Activated CD8-positive, alpha-beta memory T cell treated with anti-CD3 and anti-CD28 coated beads, Interleukin-2, amount 10 ng/mL, durations not matched to agents 7 days and 5 days (primary cell): ENCODE measurements around the gene ARL13B. TPM values are rescaled to one million over a fixed set of nuclear protein-coding genes. Genes with fewer than 3 reads are reported as not detected.

Source experiments
- ATAC-seq: fragments of 150-1000 bp; cut with Tn5 transposase; one replicate; pipeline ENCODE4 v1.10.0; 2021; ENCODE audit warnings: moderate library complexity
- CTCF ChIA-PET: fragments of 350-600 bp; sonication (Branson Sonifier 250); formaldehyde crosslinking; loops from one replicate; lab custom pipeline; 2021; ENCODE audit warnings: antibody characterized with exemption; lab: Charles Lee
- DNase-seq: peaks from one replicate; pipeline ENCODE4 v3.0.0-alpha.2; 2020
- H3K27ac Mint-ChIP-seq: one replicate; pipeline ENCODE4 v1.8.0; 2021; ENCODE audit warnings: mild to moderate bottlenecking, mixed read lengths
- H3K27me3 Mint-ChIP-seq: one replicate; pipeline ENCODE4 v1.8.0; 2021; ENCODE audit warnings: mixed read lengths
- H3K36me3 Mint-ChIP-seq: one replicate; pipeline ENCODE4 v1.8.0; 2021; ENCODE audit warnings: mild to moderate bottlenecking, mixed read lengths
- H3K4me1 Mint-ChIP-seq: one replicate; pipeline ENCODE4 v1.8.0; 2021; ENCODE audit warnings: mixed read lengths
- H3K4me3 Mint-ChIP-seq: one replicate; pipeline ENCODE4 v1.8.0; 2021; ENCODE audit warnings: mild to moderate bottlenecking, moderate library complexity, mixed read lengths
- H3K9me3 Mint-ChIP-seq: one replicate; pipeline ENCODE4 v1.8.0; 2022; ENCODE audit warnings: low read depth, mixed read lengths
- total RNA-seq, 2 experiments: library from RNA; stranded (reverse); gene quantifications; one replicate each; pipeline ENCODE4 v1.2.3, GENCODE V29; 2021

ARL13B gene
- total RNA-seq, 2 experiments from 2014 or later: 13.8 to 15.6 TPM

- no peaks in the 10 kb centered on the region for H3K9me3 Mint-ChIP-seq
- ATAC-seq: no peak
- H3K4me1 Mint-ChIP-seq: peaks cover 7% of the 10 kb centered on the region
- H3K36me3 Mint-ChIP-seq: peaks cover 14% of the 10 kb centered on the region
- DNase-seq: no peak
- no peak overlapping the region for H3K27ac Mint-ChIP-seq
- H3K4me3 Mint-ChIP-seq: no peak overlapping the region
- H3K27me3 Mint-ChIP-seq: no peaks in the 10 kb centered on the region
- CTCF ChIA-PET: interaction anchor here (0.7 to 0.9 kb wide), 2 partner anchors 30 to 36 kb away, joined by 3 read pairs; no protein-coding TSS in a partner anchor
Observed at GRCh38 chr3:94101860-94102259, 121.9 kb downstream of the ARL13B start.

Other genes starting within 250 kb of the ARL13B start
- under 1 TPM; 0.50 to 0.84 TPM for gene PROS1, start 6.3 kb upstream of the ARL13B start, total RNA-seq
- gene STX19, start 48.4 kb downstream of the ARL13B start, total RNA-seq: not detected
- 10 to 100 TPM in 1 of 2 experiments, 1 to 10 TPM in 1; 7.0 to 11.8 TPM for gene DHFR2, start 82.8 kb downstream of the ARL13B start, total RNA-seq
- gene NSUN3, start 82.9 kb downstream of the ARL13B start, total RNA-seq: 10 to 100 TPM; 15.0 to 15.3 TPM